ENCODE results near the gene WDR74.
"Not testable (repeated sequence)": the region's sequence is repeated elsewhere in the genome, so short reads cannot be mapped to it uniquely, and the experiment has no call there.

Gene WDR74

DNA sequence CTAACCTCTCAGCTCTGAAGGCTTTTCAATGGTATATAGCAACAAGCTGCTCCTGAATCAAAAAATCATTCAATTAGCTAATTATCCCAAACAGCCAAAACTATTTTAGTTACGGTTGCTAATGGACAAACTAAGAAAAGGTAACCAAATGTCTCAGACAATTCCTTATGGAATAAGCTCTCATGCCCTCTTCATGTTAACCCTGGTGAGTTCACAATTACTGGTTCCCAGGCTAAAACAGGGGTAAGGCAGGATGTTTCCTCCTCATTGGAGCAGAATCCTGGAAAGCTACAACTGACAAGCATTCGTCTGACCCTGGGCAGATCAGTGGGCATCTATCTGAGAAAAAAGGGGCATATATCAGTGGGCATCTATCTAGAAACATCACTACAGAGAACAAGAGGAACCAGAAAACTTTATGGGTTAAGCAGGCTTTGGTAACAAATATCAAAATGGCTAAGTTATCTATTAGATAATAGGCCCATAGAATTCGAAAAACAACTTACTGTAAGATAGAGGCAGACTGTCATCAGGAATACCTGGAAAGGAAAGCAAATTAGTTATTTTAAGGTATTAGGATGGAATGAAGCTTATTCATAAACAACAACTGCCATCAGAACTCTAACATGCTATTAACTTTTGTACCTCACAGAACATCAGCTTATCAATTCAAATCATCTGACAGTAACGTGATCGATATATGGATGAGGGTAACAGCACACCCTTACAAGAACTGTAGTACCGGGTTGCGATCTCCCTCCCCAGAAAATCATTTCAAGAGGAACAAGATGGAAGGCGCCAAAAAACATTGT lies 14.8 kb upstream of the WDR74 start:
- no peak for DNase-seq
- Mint-ChIP-seq H3K36me3 (peaks cover 50% of the 10 kb centered on the region), H3K27ac (peak overlapping the region; percentile 96), H3K4me1 (peaks cover 63% of the 10 kb centered on the region), H3K4me3 (peak overlapping the region; percentile 99), H3K9me3 (no peaks in the 10 kb centered on the region), H3K27me3 (peaks cover 4% of the 10 kb centered on the region)
- CTCF ChIA-PET, result interaction anchor here (1.2 to 2.1 kb wide), 3 partner anchors 9 to 68 kb away, joined by 3 to 6 read pairs (median 6); no protein-coding TSS in a partner anchor

DNA sequence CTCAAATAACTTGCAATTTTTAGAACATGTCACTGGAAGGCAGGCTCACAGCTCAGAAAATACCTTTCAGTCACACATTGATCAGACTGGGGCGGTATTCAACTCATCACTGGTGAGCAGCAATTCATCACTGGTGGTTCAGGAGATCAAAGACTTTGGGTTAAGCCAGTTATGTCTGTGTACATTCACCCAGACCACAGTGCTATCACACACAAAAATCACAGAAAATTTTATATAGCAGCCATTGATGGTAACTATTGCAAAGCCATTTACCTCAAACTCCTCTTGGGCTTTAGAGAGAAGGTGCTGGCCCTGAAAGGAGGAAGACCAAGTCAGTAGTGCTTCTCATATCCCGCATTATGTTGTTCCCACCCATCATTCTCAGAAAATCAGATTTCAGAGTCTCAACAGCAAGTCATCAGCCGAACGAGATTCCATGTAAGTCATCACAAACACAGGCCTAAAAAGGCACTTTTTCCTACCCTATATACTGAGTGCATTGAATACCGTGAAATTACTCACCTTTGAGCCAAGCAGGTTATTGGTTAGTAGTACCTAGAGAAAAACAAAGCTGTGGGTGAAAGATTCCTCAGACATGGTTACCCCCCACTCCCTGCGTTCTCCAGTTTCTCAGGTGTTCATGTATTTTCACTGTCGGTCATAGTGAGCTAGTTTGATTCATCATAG lies 14.0 kb upstream of the WDR74 start:
- H3K9me3 Mint-ChIP-seq, result no peaks in the 10 kb centered on the region
- CTCF ChIA-PET, result interaction anchor here (1.2 to 2.1 kb wide), 3 partner anchors 10 to 67 kb away, joined by 3 to 6 read pairs (median 6); no protein-coding TSS in a partner anchor
- no peak for DNase-seq
- peaks cover 52% of the 10 kb centered on the region for H3K36me3 Mint-ChIP-seq
- H3K4me3 Mint-ChIP-seq, result peak overlapping the region; percentile 99
- peaks cover 4% of the 10 kb centered on the region for H3K27me3 Mint-ChIP-seq
- peaks cover 60% of the 10 kb centered on the region for H3K4me1 Mint-ChIP-seq
- peak overlapping the region; percentile 96 for H3K27ac Mint-ChIP-seq

- Mint-ChIP-seq H3K27ac (peak overlapping the region; percentile 96), H3K9me3 (no peaks in the 10 kb centered on the region), H3K27me3 (peaks cover 9% of the 10 kb centered on the region), H3K4me3 (peak overlapping the region; percentile 99), H3K4me1 (peaks cover 52% of the 10 kb centered on the region), H3K36me3 (peaks cover 47% of the 10 kb centered on the region)
- CTCF ChIA-PET, result no interaction called here
- no peak for DNase-seq
These were observed 13.3 kb upstream of the WDR74 start for GRCh38 chr11:62852523-62853188.

DNA sequence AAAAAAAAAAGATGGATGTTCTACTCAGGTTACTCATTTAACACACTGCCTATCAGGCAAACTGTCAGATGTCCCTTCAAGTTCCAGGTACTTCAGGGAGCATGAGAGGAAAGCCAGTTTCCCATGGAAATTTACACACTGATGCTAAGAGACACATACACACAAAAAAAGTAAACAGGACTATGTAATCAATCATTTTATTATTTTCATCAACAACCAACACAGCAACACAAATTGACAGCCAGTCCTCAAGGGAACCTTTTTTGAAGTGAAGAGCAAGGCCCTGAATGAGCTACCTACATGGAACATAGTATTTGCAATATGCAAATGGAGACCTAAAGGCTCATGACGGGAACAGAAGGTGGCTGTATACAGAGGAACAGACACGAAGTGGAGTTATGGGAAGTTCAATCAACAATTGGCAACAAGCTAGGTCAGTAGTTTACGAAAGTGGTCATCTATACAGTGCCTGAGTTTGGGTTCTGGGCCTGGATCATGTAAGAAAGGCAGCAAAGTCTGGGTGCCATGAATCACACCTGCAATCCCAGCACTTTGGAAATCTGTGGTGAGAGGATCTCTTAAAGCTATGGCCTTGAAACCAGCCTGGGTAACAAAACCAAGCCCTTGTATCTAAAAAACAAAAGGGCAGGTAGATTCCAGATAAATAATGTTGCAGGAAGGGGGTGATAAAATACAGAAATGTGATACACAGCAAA lies 12.6 kb upstream of the WDR74 start:
- H3K36me3 Mint-ChIP-seq, result peaks cover 46% of the 10 kb centered on the region
- DNase-seq, result no peak
- no peaks in the 10 kb centered on the region for H3K9me3 Mint-ChIP-seq
- peak overlapping the region; percentile 10 for H3K4me3 Mint-ChIP-seq
- CTCF ChIA-PET, result interaction anchor here (0.9 to 2.8 kb wide), 2 partner anchors 11 to 29 kb away, joined by 3 to 8 read pairs; partner anchors contain the start of gene SLC3A2
- H3K27me3 Mint-ChIP-seq, result peaks cover 14% of the 10 kb centered on the region
- peaks cover 46% of the 10 kb centered on the region for H3K4me1 Mint-ChIP-seq
- H3K27ac Mint-ChIP-seq, result peak overlapping the region; percentile 67

DNA sequence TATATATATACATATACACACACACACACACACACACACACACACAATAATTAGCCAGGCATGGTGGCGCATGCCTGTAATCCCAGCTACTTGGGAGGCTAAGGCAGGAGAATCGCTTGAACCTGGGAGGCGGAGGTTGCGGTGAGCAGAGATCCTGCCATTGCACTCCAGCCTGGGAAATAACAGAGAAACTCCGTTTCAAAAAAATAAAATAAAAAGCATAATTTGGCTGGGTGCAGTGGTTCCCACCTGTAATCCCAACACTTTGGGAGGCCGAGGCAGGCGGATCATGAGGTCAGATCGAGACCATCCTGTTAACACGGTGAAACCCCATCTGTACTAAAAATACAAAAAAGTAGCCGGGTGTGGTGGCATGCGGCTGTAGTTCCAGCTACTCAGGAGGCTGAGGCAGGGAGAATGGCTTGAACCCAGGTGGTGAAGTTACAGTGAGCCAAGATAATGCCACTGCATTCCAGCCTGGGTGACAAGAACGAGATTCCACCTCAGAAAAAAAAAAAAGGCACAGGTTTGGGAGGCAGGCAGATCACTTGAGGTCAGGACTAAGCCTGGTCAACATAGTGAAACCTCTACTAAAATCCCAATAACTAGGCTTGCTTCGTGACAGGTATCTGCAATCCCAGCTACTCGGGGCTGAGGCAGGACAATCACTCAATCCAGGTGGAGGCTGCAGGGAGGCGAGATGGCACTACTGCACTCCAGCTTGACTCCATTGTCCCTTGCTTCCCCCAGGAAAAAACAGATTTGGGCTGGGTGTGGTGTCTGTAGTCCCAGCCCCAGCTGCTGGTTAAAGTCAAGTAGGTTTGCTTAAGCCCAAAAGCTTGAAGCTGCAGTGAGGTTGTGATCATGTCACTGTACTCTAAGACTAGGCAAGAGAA lies 11.8 kb upstream of the WDR74 start:
- CTCF ChIA-PET, result interaction anchor here (0.9 to 2.8 kb wide), 2 partner anchors 12 to 30 kb away, joined by 3 to 8 read pairs; partner anchors contain the start of gene SLC3A2
- H3K27ac Mint-ChIP-seq, result peak overlapping the region; percentile 67
- H3K36me3 Mint-ChIP-seq, result peaks cover 46% of the 10 kb centered on the region
- no peak for DNase-seq
- H3K27me3 Mint-ChIP-seq, result peaks cover 16% of the 10 kb centered on the region
- H3K4me3 Mint-ChIP-seq, result peak overlapping the region; percentile 10
- H3K9me3 Mint-ChIP-seq, result no peaks in the 10 kb centered on the region
- peaks cover 39% of the 10 kb centered on the region for H3K4me1 Mint-ChIP-seq

GRCh38 chr11:62847767-62848314 lies 8.5 kb upstream of the WDR74 start:
- H3K4me3 Mint-ChIP-seq, result no peak overlapping the region
- H3K9me3 Mint-ChIP-seq, result no peaks in the 10 kb centered on the region
- no peak overlapping the region for H3K27ac Mint-ChIP-seq
- H3K36me3 Mint-ChIP-seq, result peaks cover 20% of the 10 kb centered on the region
- peaks cover 21% of the 10 kb centered on the region for H3K4me1 Mint-ChIP-seq
- peaks cover 12% of the 10 kb centered on the region for H3K27me3 Mint-ChIP-seq
- CTCF ChIA-PET, result no interaction called here
- DNase-seq, result no peak

GRCh38 chr11:62846177-62846576 lies 6.8 kb upstream of the WDR74 start:
- Mint-ChIP-seq H3K9me3 (no peaks in the 10 kb centered on the region), H3K4me3 (no peak overlapping the region), H3K4me1 (peaks cover 8% of the 10 kb centered on the region), H3K36me3 (peaks cover 9% of the 10 kb centered on the region), H3K27ac (no peak overlapping the region), H3K27me3 (peaks cover 12% of the 10 kb centered on the region)
- CTCF ChIA-PET, result no interaction called here
- no peak for DNase-seq

DNA sequence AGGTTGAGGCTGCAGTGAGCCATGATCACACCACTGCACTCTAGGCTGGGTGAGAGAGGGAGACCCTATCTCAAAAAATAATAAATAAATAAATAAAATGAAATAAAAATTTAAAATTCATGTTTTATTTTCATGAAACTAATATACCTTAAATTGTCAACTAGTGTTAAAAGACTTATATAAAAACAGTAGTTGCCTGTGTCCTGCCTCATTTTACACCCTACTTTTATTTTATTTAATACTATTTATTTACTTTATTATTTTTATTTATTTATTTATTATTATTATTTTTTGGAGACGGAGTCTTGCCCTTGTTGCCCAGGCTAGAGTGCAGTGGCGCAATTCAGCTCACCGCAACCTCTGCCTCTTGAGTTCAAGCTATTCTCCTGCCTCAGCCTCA lies 4.8 kb upstream of the WDR74 start:
- Mint-ChIP-seq H3K27ac (no peak overlapping the region), H3K9me3 (no peaks in the 10 kb centered on the region), H3K27me3 (peaks cover 12% of the 10 kb centered on the region), H3K4me1 (peaks cover 13% of the 10 kb centered on the region), H3K4me3 (no peak overlapping the region), H3K36me3 (peaks cover 9% of the 10 kb centered on the region)
- CTCF ChIA-PET, result interaction anchor here (1.1 kb wide), 1 partner anchor 37 kb away, joined by 5 read pairs; no protein-coding TSS in a partner anchor
- no peak for DNase-seq

DNA sequence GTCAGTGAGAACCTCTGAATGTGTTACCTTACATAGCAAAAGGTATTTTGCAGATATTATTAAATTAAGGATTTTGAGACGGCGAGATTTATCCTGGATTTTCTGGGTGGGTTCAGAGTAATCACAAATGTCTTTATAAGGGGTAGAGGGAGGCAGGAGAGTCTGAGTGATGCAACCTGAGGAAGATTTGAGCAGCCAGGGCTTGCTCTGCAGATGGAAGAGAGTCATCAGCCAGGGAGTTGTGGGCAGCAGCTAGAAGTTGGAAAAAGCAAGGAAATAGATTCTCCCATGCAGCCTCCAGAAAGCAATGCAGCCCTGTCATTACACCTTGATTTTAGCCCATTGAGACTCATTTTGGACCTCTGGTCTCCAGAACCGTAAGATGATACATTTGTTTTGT lies 4.1 kb upstream of the WDR74 start:
- CTCF ChIA-PET, result no interaction called here
- no peaks in the 10 kb centered on the region for H3K9me3 Mint-ChIP-seq
- peaks cover 11% of the 10 kb centered on the region for H3K36me3 Mint-ChIP-seq
- H3K27me3 Mint-ChIP-seq, result peaks cover 12% of the 10 kb centered on the region
- DNase-seq, result no peak
- no peak overlapping the region for H3K4me3 Mint-ChIP-seq
- peaks cover 17% of the 10 kb centered on the region for H3K4me1 Mint-ChIP-seq
- peak overlapping the region; percentile 81 for H3K27ac Mint-ChIP-seq

DNA sequence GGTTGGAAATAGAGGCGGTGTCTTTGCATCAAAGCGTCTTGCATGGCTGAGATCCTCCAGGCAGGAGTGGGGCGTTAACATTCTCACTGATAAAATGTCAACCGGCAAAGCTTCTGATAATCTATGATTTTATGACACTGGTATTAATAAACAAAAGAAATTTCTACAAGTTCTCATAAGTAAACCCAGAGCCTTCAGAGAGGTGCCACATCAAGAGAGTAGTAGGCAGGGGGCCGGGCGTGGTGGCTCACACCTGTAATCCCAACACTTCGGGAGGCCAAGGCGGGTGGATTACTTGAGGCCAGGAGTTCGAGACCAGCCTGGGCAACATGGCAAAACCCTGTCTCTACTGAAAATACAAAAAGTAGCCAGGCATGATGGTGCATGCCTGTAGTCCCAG lies 3.5 kb upstream of the WDR74 start:
- DNase-seq, H3K27me3 Mint-ChIP-seq, H3K4me3 Mint-ChIP-seq, H3K9me3 Mint-ChIP-seq, H3K27ac Mint-ChIP-seq: not testable (repeated sequence)
- CTCF ChIA-PET, result interaction anchor here (1.1 kb wide), 1 partner anchor 57 kb away, joined by 3 read pairs; no protein-coding TSS in a partner anchor
- Mint-ChIP-seq H3K4me1 (peaks cover 17% of the 10 kb centered on the region), H3K36me3 (peaks cover 10% of the 10 kb centered on the region)

DNA sequence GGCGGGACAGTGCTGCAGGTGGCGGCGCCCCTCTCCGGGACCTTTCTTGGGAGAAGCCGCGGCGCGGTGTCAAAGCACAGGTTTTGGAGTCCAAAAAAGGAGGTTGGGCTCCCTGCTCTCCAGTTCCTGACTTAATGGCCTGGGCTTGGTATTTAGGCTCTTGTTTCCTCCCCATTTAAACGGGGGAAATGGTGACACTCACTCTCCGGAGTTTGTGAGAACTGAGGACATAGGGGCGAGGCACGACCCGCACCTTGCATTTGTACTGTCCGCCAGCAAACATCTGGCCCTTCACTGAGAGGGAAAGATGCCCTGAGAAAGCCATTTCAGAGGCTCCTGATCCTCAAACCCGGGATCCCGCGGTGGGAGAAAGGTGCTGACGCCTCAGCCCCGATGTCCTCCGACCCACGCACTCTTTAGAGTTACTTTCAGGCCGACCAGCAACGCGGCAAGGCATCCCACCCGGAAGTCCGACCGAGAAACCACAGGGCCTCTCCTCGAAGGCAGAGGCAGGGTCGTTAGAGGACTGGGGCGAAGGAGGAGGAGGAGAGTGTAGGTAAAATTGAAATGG lies 2.9 kb upstream of the WDR74 start:
- Mint-ChIP-seq H3K4me3 (no peak overlapping the region), H3K36me3 (peaks cover 14% of the 10 kb centered on the region), H3K27ac (no peak overlapping the region), H3K9me3 (no peaks in the 10 kb centered on the region), H3K27me3 (peaks cover 5% of the 10 kb centered on the region), H3K4me1 (peaks cover 22% of the 10 kb centered on the region)
- CTCF ChIA-PET, result interaction anchor here (1.1 kb wide), 1 partner anchor 56 kb away, joined by 3 read pairs; no protein-coding TSS in a partner anchor
- DNase-seq, result peak; percentile 61

DNA sequence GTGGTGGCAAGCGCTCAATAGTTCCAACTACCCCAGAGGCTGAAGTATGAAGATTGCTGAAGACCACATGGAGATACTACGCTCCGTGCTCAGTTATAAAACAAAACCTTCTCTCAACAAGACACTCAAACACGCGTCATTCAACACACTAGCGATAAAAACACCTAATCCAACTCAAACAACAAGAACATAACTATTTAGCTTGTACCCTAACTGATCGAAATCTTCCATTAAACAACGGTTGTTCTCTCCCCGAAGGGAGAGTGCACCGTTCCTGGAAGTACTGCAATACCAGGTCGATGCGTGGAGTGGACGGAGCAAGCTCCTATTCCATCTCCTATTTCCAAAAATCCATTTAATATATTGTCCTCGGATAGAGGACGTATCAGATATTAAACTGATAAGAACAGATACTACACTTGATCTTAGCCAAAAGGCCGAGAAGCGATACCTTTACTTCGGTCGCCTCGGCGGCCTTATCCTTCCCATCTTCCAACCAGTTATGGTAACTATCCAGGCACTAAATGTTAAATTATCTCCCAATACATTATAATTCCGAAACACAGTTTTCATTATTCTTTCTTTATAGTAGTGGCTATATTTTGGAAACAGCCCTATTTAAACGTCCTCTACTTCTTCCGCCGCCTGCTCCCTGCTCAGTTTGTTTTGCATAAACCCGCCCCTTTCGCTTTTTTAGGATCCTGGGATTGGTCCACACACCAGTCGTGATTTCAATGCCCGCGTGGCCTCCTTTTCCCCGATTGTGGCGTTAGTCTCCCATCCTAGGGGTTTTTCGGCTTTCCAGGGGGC lies 2.2 kb upstream of the WDR74 start:
- peaks cover 16% of the 10 kb centered on the region for H3K36me3 Mint-ChIP-seq
- H3K9me3 Mint-ChIP-seq, result no peaks in the 10 kb centered on the region
- peak; percentile 91 for DNase-seq
- H3K4me1 Mint-ChIP-seq, result peaks cover 22% of the 10 kb centered on the region
- no peaks in the 10 kb centered on the region for H3K27me3 Mint-ChIP-seq
- H3K27ac Mint-ChIP-seq, result no peak overlapping the region
- no peak overlapping the region for H3K4me3 Mint-ChIP-seq
- CTCF ChIA-PET, result interaction anchor here (1.0 to 1.8 kb wide), 4 partner anchors 13 to 56 kb away, joined by 3 to 6 read pairs (median 4); partner anchors contain the start of gene TMEM179B

All from activated naive CD4-positive, alpha-beta T cell treated with anti-CD3 and anti-CD28 coated beads, Interleukin-2, amount 10 ng/mL, durations not matched to agents 7 days and 5 days (primary cell).